SH-SY5Y (cell line): ENCODE measurements around the gene PGRMC1.

Source experiments
- GATA2 ChIP-seq: IDR thresholded peaks from 2 replicates; pipeline ENCODE4 v1.6.1; 2011; ENCODE audit warnings: mild to moderate bottlenecking, low read depth, low read length
- GATA3 ChIP-seq: IDR thresholded peaks from 2 replicates; pipeline ENCODE4 v1.6.1; 2011; ENCODE audit warnings: low read depth, mild to moderate bottlenecking, low read length, moderate library complexity

DNA sequence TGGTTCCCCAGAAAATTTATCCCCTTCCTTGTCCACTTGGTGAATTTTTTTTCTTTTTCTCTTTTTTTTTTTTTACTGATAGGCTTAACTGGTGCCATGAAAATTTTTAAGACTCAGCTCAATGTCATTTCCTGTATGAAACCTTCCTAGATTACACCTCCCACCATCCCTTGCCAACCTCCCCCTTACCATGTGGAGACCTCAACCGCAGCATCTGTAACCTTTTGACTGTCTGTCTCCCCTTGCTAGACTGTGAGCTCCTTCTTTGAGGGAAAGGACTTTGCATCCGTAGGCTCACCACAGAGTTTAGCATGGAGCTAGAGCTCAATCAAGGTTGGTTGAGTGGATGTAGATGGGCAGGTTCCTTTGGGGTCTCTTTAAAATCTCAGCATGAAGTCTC lies 5.2 kb upstream of the PGRMC1 start:
- TF ChIP-seq GATA2 (no peak), GATA3 (no peak)
